ENCODE results near the gene SNAPC2. TPM values are rescaled to one million over a fixed set of nuclear protein-coding genes. Genes with fewer than 3 reads are reported as not detected.

The SNAPC2 gene
- total and polyA plus RNA-seq, 7 donors = 4.6 to 16.0 (median 8.5) TPM

GRCh38 chr19:7900931-7901330 is 19.2 kb upstream of the SNAPC2 start:
- Histone ChIP-seq H3K27me3 (ENCODE audit: insufficient read depth in 3 of 3, low read length in 2 of 3) (no peaks in the 10 kb centered on the region), H3K4me1 (peaks cover 23% of the 10 kb centered on the region), H3K27ac (no peak overlapping the region), H3K36me3 (ENCODE audit: insufficient read depth in 1 of 2, low read depth in 1 of 2) (peaks cover 0 to 4% of the 10 kb centered on the region in 2 donors), H3K4me3 (no peak overlapping the region), H3K9me3 (no peaks in the 10 kb centered on the region)
- DNase-seq (no peak), ATAC-seq (no peak)
- intact Hi-C loops (cut with DNase I) = loop anchor here in 1 of 2 donors (5.0 kb wide), 1 partner anchor 931 kb away; the partner anchor contains the start of genes MBD3L1 and ZNF558
- 17 to 53% (median 38%) methylated on average over 3 of the region's 3 CpGs for WGBS, 3 donors
- no peak for TF ChIP-seq CTCF (IDR thresholded peaks at IDR 0.05)

GRCh38 chr19:7901337-7901736 is 18.8 kb upstream of the SNAPC2 start:
- no peak for TF ChIP-seq CTCF (IDR thresholded peaks at IDR 0.05)
- H3K4me3 ChIP-seq = no peak overlapping the region
- WGBS, 3 donors = 82 to 88% (median 82%) methylated on average over 7 of the region's 7 CpGs
- peaks cover 0 to 8% of the 10 kb centered on the region in 2 donors for H3K36me3 ChIP-seq (ENCODE audit: insufficient read depth in 1 of 2, low read depth in 1 of 2)
- H3K4me1 ChIP-seq = peaks cover 23% of the 10 kb centered on the region
- H3K27me3 ChIP-seq (ENCODE audit: insufficient read depth in 3 of 3, low read length in 2 of 3) = no peaks in the 10 kb centered on the region
- intact Hi-C loops (cut with DNase I) = loop anchor here in 1 of 2 donors (5.0 kb wide), 1 partner anchor 931 kb away; the partner anchor contains the start of genes MBD3L1 and ZNF558
- H3K27ac ChIP-seq = no peak overlapping the region
- no peak for DNase-seq
- ATAC-seq = no peak
- H3K9me3 ChIP-seq = no peaks in the 10 kb centered on the region

- no peak for TF ChIP-seq CTCF (IDR thresholded peaks at IDR 0.05)
- H3K4me1 ChIP-seq = peaks cover 27% of the 10 kb centered on the region
- no peak for DNase-seq
- H3K4me3 ChIP-seq = peak overlapping the region; percentile 86
- H3K9me3 ChIP-seq = no peaks in the 10 kb centered on the region
- H3K27me3 ChIP-seq (ENCODE audit: insufficient read depth in 3 of 3, low read length in 2 of 3) = no peaks in the 10 kb centered on the region
- intact Hi-C loops (cut with DNase I) = loop anchor here in 1 of 2 donors (5.0 kb wide), 1 partner anchor 929 kb away; the partner anchor contains the start of genes MBD3L1 and ZNF558
- peaks cover 0 to 11% of the 10 kb centered on the region in 2 donors for H3K36me3 ChIP-seq (ENCODE audit: insufficient read depth in 1 of 2, low read depth in 1 of 2)
- H3K27ac ChIP-seq = peak overlapping the region; percentile 91
- ATAC-seq = no peak
- WGBS, 3 donors = 6 to 14% (median 9%) methylated on average over 20 of the region's 20 CpGs
These were observed 17.3 kb upstream of the SNAPC2 start for GRCh38 chr19:7902796-7903243.

- Histone ChIP-seq H3K27ac (peak within 1 kb of the TSS; percentile 91), H3K36me3 (ENCODE audit: insufficient read depth in 1 of 2, low read depth in 1 of 2) (peaks cover 0 to 11% of the 10 kb centered on the region in 2 donors), H3K4me3 (peak within 1 kb of the TSS; percentile 86), H3K4me1 (peaks cover 27% of the 10 kb centered on the region), H3K9me3 (no peaks in the 10 kb centered on the region), H3K27me3 (ENCODE audit: insufficient read depth in 3 of 3, low read length in 2 of 3) (no peaks in the 10 kb centered on the region)
- intact Hi-C loops (cut with DNase I) = loop anchor here in 1 of 2 donors (5.0 kb wide), 1 partner anchor 929 kb away; the partner anchor contains the start of genes MBD3L1 and ZNF558
- ATAC-seq = peak; percentile 91 to 94 (median 92)
- 0% methylated on average over 66 to 89 of the region's 89 CpGs for WGBS, 3 donors
- peak; percentile 100 for DNase-seq
- peak; percentile 34 for TF ChIP-seq CTCF (IDR thresholded peaks at IDR 0.05)
These were observed 16.7 kb upstream of the SNAPC2 start, which contains the start of gene MAP2K7 for GRCh38 chr19:7903244-7904073. MAP2K7 (plus strand) TSS chr19:7903877; CDS start chr19:7903945, 68 bp downstream.
